ENCODE data around the gene GPER1. TPM values are rescaled to one million over a fixed set of nuclear protein-coding genes. Genes with fewer than 3 reads are reported as not detected.

The GPER1 gene
- total RNA-seq, 4 donors from 2014 or later: 7.1 to 20.2 (median 7.8) TPM

GRCh38 chr7:1117321-1117928 lies 29.5 kb downstream of the GPER1 start:
- H3K27me3 ChIP-seq: no peaks in the 10 kb centered on the region
- no peaks in the 10 kb centered on the region for H3K4me1 ChIP-seq
- H3K36me3 ChIP-seq: peaks cover 0 to 3% of the 10 kb centered on the region in 2 donors
- no peak for TF ChIP-seq POLR2A (IDR thresholded peaks at IDR 0.05)
- no peak for TF ChIP-seq CTCF (IDR thresholded peaks at IDR 0.05)
- no peak for TF ChIP-seq EP300 (IDR thresholded peaks at IDR 0.05)
- TF ChIP-seq POLR2AphosphoS5 (IDR thresholded peaks at IDR 0.05): no peak
- H3K9me3 ChIP-seq: no peaks in the 10 kb centered on the region
- no peak for ATAC-seq
- H3K27ac ChIP-seq: no peak overlapping the region
- no peak overlapping the region for H3K4me3 ChIP-seq
- WGBS, 2 donors (ENCODE audit: low coverage in 1 of 2): 93 to 95% methylated on average over 15 to 24 of the region's 38 CpGs

- TF ChIP-seq EP300 (IDR thresholded peaks at IDR 0.05) (no peak), POLR2AphosphoS5 (IDR thresholded peaks at IDR 0.05) (no peak), CTCF (IDR thresholded peaks at IDR 0.05) (no peak), POLR2A (IDR thresholded peaks at IDR 0.05) (no peak)
- H3K36me3 ChIP-seq: no peaks in the 10 kb centered on the region
- no peaks in the 10 kb centered on the region for H3K9me3 ChIP-seq
- WGBS, 2 donors (ENCODE audit: low coverage in 1 of 2): 79 to 88% methylated on average over 4 of the region's 5 CpGs
- no peaks in the 10 kb centered on the region for H3K27me3 ChIP-seq
- peaks cover 0 to 17% (median 8%) of the 10 kb centered on the region in 3 donors for H3K4me1 ChIP-seq
- ATAC-seq: no peak
- H3K27ac ChIP-seq: no peak overlapping the region
- H3K4me3 ChIP-seq: no peak overlapping the region
These were observed 31.3 kb downstream of the GPER1 start for GRCh38 chr7:1119201-1119600.

- TF ChIP-seq POLR2AphosphoS5 (IDR thresholded peaks at IDR 0.05) (no peak), EP300 (IDR thresholded peaks at IDR 0.05) (no peak), POLR2A (IDR thresholded peaks at IDR 0.05) (no peak), CTCF (IDR thresholded peaks at IDR 0.05) (no peak)
- Histone ChIP-seq H3K36me3 (no peaks in the 10 kb centered on the region), H3K4me3 (no peak overlapping the region), H3K27me3 (no peaks in the 10 kb centered on the region), H3K9me3 (no peaks in the 10 kb centered on the region), H3K27ac (no peak overlapping the region), H3K4me1 (peaks cover 0 to 30% (median 13%) of the 10 kb centered on the region in 3 donors)
- WGBS, 2 donors (ENCODE audit: low coverage in 1 of 2): 62 to 95% methylated on average over 6 to 12 of the region's 22 CpGs
- no peak for ATAC-seq
These were observed 32.9 kb downstream of the GPER1 start for GRCh38 chr7:1120791-1121190.

- no peaks in the 10 kb centered on the region for H3K9me3 ChIP-seq
- TF ChIP-seq CTCF (IDR thresholded peaks at IDR 0.05) (no peak), EP300 (IDR thresholded peaks at IDR 0.05) (no peak), POLR2AphosphoS5 (IDR thresholded peaks at IDR 0.05) (no peak), POLR2A (IDR thresholded peaks at IDR 0.05) (no peak)
- no peaks in the 10 kb centered on the region for H3K27me3 ChIP-seq
- ATAC-seq: no peak
- peaks cover 0 to 6% of the 10 kb centered on the region in 2 donors for H3K36me3 ChIP-seq
- peaks cover 0 to 30% (median 13%) of the 10 kb centered on the region in 3 donors for H3K4me1 ChIP-seq
- 94 to 98% methylated on average over 4 to 5 of the region's 14 CpGs for WGBS, 2 donors (ENCODE audit: low coverage in 1 of 2)
- H3K4me3 ChIP-seq: no peak overlapping the region
- no peak overlapping the region for H3K27ac ChIP-seq
These were observed 33.6 kb downstream of the GPER1 start for GRCh38 chr7:1121476-1121875.
